Breast epithelium (tissue), 4 donors: Measurements from ENCODE around the gene CHURC1. TPM values are rescaled to one million over a fixed set of nuclear protein-coding genes. Genes with fewer than 3 reads are reported as not detected.

Experiments
- DNase-seq, 2 donors: peaks; one replicate each; pipeline ENCODE4 v3.0.0-alpha.2; 2019; ENCODE audit warnings: low spot score in 2 of 2
- H3K27ac ChIP-seq, 2 donors: fragments of 200-600 bp; sonication (generic) in 1 of 2; one replicate each; pipeline ENCODE4 v1.5.1; 2016 to 2019; ENCODE audit warnings: mild to moderate bottlenecking in 1 of 2
- H3K27me3 ChIP-seq, 2 donors: fragments of 200-600 bp; sonication (generic) in 1 of 2; one replicate each; pipeline versions ENCODE4 v1.5.1 to v1.6.0; 2017 to 2019; ENCODE audit warnings: control low read depth in 1 of 2, mild to moderate bottlenecking in 1 of 2
- H3K36me3 ChIP-seq: fragments of 200-600 bp; one replicate; pipeline ENCODE4 v1.5.1; 2019
- H3K4me1 ChIP-seq, 2 donors: fragments of 200-600 bp; sonication (generic); one replicate each; pipeline ENCODE4 v1.5.1; 2016 to 2019; ENCODE audit warnings: control low read depth in 1 of 2
- H3K4me3 ChIP-seq, 3 donors: fragments of 200-600 bp; sonication (generic); 1 replicate in 2 of 3; 2 replicates in 1 of 3; pipeline ENCODE4 v1.5.1; 2016 to 2019; ENCODE audit warnings: mild to moderate bottlenecking in 3 of 3, moderate library complexity in 2 of 3
- H3K9me3 ChIP-seq, 2 donors: fragments of 200-600 bp; sonication (generic) in 1 of 2; one replicate each; pipeline ENCODE4 v1.5.1; 2016 to 2019; ENCODE audit warnings: control low read depth in 1 of 2
- CTCF ChIP-seq, 3 donors: fragments of 450-650 bp; IDR thresholded peaks; one replicate each; pipeline ENCODE4 v1.5.1; 2016 to 2017; ENCODE audit warnings: antibody characterized with exemption in 3 of 3, mild to moderate bottlenecking in 3 of 3, moderate library complexity in 3 of 3
- POLR2A ChIP-seq: fragments of 450-650 bp; IDR thresholded peaks from one replicate; pipeline ENCODE4 v1.6.1; 2016; ENCODE audit warnings: antibody characterized with exemption, mild to moderate bottlenecking, moderate library complexity
- POLR2AphosphoS5 ChIP-seq, 3 donors: sonication (generic); formaldehyde crosslinking; IDR thresholded peaks; one replicate each; pipeline ENCODE4 v1.6.1; 2017; ENCODE audit warnings: antibody characterized with exemption in 3 of 3
- intact Hi-C: fragments of 100-400 bp; cut with DNase I; formaldehyde crosslinking; loops from one replicate; pipeline ENCODE4 v1.15.1; 2023; ENCODE audit warnings: low total_unique reads
- total RNA-seq, 3 donors: library from RNA; depleted of rRNA; stranded (reverse); fragments of >200 nt; gene quantifications; one replicate each; pipeline ENCODE4 v1.1.0, GENCODE V29; 2016

Gene CHURC1
- total RNA-seq, 3 donors from 2014 or later: 85.6 to 122 (median 102) TPM

DNA sequence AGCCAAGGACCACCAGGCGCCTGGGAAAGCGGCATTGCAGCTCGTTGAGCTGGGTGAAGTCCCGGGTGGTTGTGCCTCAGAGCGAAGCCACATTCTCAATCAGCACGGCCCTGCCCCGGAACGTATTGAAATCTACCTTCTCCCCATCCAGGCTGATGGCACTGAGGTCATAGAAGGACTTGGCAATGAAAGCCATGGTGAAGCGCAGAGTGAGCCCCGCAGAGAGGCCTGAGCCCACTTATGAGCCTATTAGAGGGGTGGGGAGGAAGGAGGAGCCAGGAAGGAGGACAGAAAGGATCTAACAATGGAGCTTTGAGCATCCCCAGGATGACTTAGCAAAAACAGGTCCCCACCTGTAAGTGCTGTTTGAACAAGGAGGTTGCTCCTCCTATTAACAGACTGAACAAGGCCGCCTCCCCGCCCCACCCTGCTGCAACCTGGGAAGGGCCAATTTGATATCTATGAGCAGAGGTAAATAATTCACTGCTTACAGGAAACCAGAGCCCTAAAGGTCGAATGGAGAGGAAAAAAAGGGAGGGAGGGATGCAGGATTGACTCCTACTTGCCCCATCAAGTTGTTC lies 28.4 kb downstream of the CHURC1 start, which contains the start of gene GPX2:
Gene GPX2, minus strand, starts transcription at position 215 of the 581 bp plus-strand sequence. Its CDS starts 19 bp downstream, at position 196.
- Histone ChIP-seq H3K4me3 (no peak within 1 kb of the TSS), H3K27ac (no peak within 1 kb of the TSS), H3K27me3 (no peaks in the 10 kb centered on the region), H3K36me3 (no peaks in the 10 kb centered on the region), H3K4me1 (no peaks in the 10 kb centered on the region), H3K9me3 (no peaks in the 10 kb centered on the region)
- no peak for TF ChIP-seq CTCF (IDR thresholded peaks at IDR 0.05)
- intact Hi-C loops: no loop called here
- no peak for DNase-seq

DNA sequence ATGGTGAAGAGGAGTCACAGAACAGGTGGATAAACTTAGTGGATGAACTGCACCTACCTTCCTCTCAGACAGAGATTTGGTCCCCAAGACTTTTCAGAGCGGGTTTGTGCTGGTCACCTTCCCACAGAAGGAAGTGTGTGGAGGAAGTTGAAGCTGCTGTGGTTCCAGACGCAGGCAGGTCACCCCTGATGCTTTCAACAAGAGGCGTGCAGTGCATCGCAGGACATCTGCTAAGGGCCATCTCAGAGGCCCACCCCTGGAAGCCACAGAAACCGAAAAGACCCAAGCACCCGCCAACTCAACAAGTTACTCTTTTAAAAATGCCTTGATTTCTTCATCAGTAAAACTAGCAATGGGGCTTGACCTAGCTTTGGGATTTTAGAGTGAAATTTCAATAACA lies 29.3 kb downstream of the CHURC1 start:
- Histone ChIP-seq H3K4me3 (no peak overlapping the region), H3K9me3 (no peaks in the 10 kb centered on the region), H3K36me3 (no peaks in the 10 kb centered on the region), H3K27me3 (no peaks in the 10 kb centered on the region), H3K27ac (no peak overlapping the region), H3K4me1 (no peaks in the 10 kb centered on the region)
- DNase-seq: no peak
- intact Hi-C loops: no loop called here
- TF ChIP-seq CTCF (IDR thresholded peaks at IDR 0.05) (no peak), POLR2AphosphoS5 (IDR thresholded peaks at IDR 0.05) (no peak), POLR2A (no peak)

DNA sequence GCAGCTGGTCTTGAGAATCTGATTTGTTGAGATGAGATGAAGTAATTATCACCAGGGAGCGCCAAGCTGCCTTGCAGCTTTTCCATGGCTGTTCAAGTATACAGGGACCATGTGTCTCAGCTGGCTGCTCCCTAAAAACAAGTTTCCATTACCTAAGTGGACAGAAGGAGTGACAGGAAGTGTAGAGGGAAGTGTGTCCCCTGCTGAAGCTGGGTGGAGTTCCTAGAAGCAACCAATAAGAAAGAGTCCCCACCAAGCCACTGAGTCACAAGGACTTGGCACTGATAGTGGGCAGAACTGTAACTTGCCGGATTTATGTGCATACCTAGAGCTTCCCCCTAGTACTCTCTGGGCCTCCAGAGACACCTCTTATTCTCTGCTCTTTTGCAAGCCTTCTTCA lies 29.8 kb downstream of the CHURC1 start:
- intact Hi-C loops: no loop called here
- TF ChIP-seq POLR2AphosphoS5 (IDR thresholded peaks at IDR 0.05): no peak
- TF ChIP-seq CTCF (IDR thresholded peaks at IDR 0.05): no peak
- TF ChIP-seq POLR2A: no peak
- H3K36me3 ChIP-seq: no peaks in the 10 kb centered on the region
- H3K27ac ChIP-seq: no peak overlapping the region
- H3K27me3 ChIP-seq: no peaks in the 10 kb centered on the region
- H3K4me3 ChIP-seq: no peak overlapping the region
- DNase-seq: no peak
- no peaks in the 10 kb centered on the region for H3K9me3 ChIP-seq
- no peaks in the 10 kb centered on the region for H3K4me1 ChIP-seq

DNA sequence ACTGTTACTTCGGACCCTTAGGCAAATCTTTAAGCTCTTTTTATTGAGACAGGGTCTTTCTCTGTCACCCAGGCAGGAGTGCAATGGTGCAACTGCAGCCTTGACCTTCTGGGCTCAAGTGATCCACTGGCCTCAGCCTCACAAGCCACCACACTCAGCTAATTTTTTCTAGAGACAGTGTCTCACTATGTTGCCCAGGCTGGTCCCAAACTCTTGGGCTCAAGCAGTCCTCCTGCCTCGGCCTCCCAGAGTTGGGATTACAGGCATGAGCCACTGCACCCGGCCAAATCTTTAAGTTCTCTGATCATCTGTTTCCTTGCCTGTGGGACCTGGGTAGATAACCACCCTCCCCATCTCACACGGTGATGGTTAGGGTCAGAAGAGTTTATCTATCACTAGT lies 30.6 kb downstream of the CHURC1 start:
- no peaks in the 10 kb centered on the region for H3K9me3 ChIP-seq
- H3K4me1 ChIP-seq: no peaks in the 10 kb centered on the region
- no peak for TF ChIP-seq CTCF (IDR thresholded peaks at IDR 0.05)
- no peak for TF ChIP-seq POLR2AphosphoS5 (IDR thresholded peaks at IDR 0.05)
- TF ChIP-seq POLR2A: no peak
- intact Hi-C loops: no loop called here
- H3K27me3 ChIP-seq: no peaks in the 10 kb centered on the region
- H3K36me3 ChIP-seq: no peaks in the 10 kb centered on the region
- H3K4me3 ChIP-seq: no peak overlapping the region
- H3K27ac ChIP-seq: no peak overlapping the region
- no peak for DNase-seq

DNA sequence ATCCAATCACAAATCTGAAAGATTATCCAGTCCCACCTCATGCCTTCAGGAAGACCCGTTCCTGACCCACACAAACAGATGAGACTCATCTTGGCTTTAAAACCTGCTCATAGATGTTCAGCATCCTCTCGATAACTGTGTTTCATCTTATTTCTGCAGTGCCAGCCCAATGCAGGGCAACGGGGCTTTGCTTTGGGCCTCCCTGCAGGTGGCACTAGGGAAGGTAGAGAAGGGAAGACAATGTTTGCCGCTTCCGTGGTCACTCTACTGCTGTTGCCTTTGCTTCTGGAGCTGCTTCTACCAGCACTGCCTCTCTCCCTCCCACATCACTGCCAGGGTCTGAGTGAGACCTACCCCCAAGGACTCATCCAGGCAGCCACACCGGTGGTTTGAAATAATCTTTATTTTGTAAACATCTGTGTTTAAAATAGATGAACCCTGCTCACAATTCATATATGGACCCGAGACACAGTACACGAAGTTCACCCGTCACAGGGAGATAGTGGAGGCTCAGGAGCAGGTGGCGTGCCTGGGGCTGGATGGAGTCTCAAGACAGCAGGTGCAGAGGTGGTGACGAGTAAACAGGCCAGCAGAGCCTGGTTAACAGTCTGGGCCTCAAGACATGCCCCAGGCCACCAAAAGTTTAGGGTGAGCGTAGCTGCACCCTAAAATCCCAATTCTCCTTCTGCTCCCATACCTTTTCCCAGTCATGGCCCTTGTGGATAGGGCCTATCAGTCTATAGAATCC lies 31.4 kb downstream of the CHURC1 start:
- H3K9me3 ChIP-seq: no peaks in the 10 kb centered on the region
- intact Hi-C loops: no loop called here
- TF ChIP-seq CTCF (IDR thresholded peaks at IDR 0.05) (no peak), POLR2AphosphoS5 (IDR thresholded peaks at IDR 0.05) (no peak), POLR2A (no peak)
- H3K27ac ChIP-seq: no peak overlapping the region
- DNase-seq: no peak
- no peak overlapping the region for H3K4me3 ChIP-seq
- no peaks in the 10 kb centered on the region for H3K4me1 ChIP-seq
- no peaks in the 10 kb centered on the region for H3K27me3 ChIP-seq
- no peaks in the 10 kb centered on the region for H3K36me3 ChIP-seq
